ENCODE measurements around the gene KRT9. TPM values are rescaled to one million over a fixed set of nuclear protein-coding genes. Genes with fewer than 3 reads are reported as not detected.
A peak's percentile ranks its signal among the peaks of the same experiment; 100 is the strongest.
"Not testable (repeated sequence)": the region's sequence is repeated elsewhere in the genome, so short reads cannot be mapped to it uniquely, and the experiment has no call there.

KRT9 gene
- polyA plus RNA-seq, 3 donors: 0.07 TPM; not detected in 2

GRCh38 chr17:41553176-41553575, 18.7 kb downstream of the KRT9 start:
- DNase-seq (ENCODE audit: extremely low read depth in 1 of 11, low read depth in 9 of 11, low spot score in 4 of 11): no peak

DNA sequence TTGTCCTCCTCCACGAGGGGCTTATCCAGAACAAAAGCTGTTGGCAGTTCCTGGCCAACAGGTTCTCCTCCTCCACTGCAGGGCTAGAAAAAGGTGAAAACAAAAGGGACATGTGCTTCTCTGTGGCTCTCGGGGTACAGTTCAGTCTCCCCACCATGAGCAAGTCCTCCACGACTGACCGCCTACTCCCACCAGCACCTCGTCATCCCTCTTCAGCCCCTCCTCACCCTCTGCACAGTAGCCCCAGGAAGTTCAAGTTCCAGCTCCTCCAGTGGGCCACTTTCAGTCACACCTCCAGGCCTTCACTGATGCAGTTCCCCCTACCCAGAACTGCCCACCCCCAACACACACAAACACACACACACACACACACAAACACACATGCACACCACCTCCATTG, 19.4 kb downstream of the KRT9 start:
- no peak for DNase-seq (ENCODE audit: extremely low read depth in 1 of 11, low read depth in 9 of 11, low spot score in 4 of 11)

GRCh38 chr17:41551365-41551764, 20.5 kb downstream of the KRT9 start:
- no peak for DNase-seq (ENCODE audit: extremely low read depth in 1 of 11, low read depth in 9 of 11, low spot score in 4 of 11)

- no peak for DNase-seq (ENCODE audit: extremely low read depth in 1 of 11, low read depth in 9 of 11, low spot score in 4 of 11)
These were observed 22.2 kb downstream of the KRT9 start for GRCh38 chr17:41549596-41550039.

DNA sequence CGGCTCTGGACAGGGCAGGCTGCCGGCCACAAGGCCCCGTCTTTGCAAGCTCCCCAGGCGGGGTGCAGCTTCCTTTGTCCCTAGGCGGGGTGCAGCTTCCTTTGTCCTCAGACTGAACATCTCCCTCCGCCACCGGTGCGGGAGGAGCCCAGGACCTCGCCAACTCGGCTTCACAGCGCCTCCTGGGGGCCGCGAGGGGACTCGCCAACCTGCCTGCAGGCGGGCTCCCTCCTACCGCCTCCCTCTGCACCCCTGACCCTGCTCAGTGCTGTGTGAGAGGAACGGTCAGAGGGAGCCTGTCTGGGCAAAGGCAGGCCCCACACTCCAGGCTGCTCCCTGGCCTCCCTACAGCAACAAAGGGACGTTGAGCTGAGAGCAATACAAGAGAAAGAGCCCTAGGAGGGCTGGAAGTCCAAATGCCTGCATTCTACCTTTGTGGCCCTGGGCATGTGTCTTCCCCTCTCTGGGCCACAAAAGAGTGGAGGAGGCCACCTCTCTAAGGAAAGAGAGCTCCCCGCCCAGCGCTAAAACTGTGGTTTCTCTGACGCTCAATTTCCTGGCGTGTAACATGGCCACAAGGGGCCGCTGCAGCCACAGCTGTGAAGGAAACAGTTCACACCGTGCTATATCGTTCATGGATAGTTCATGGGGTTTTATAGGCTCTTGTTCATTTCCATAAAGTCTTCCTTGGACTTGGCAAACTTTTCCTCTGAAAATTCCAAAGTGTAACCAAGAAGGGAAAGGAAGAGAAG, 22.8 kb downstream of the KRT9 start:
- peak in 10 of 11 donors; percentile 66 to 89 (median 80) for DNase-seq (ENCODE audit: extremely low read depth in 1 of 11, low read depth in 9 of 11, low spot score in 4 of 11)

- DNase-seq (ENCODE audit: extremely low read depth in 1 of 11, low read depth in 9 of 11, low spot score in 4 of 11): no peak
These were observed 23.7 kb downstream of the KRT9 start for GRCh38 chr17:41547921-41548843.

DNA sequence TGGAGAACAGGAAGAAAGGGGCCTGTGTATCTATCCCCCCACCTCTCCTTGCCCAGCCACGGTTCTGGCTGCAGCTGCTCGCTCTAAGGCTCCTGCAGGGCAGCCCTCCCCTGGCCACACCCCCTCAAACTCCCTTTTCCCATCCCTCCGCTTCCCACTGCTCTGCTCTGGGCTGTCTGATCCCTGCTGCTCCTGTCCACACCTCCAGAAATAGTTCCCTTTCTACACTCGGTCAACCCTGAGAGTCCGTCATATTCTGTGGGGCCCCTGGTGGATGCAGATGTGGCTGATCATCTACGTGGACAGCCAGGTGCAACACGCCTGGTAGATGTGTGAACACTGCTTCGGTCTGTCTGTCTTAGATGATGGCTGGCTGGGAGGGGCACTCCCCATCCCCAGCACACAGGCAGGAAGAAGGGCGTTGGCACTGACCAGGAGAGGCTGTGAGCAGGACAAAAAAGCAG, 24.4 kb downstream of the KRT9 start:
- DNase-seq (ENCODE audit: extremely low read depth in 1 of 11, low read depth in 9 of 11, low spot score in 4 of 11): no peak

DNA sequence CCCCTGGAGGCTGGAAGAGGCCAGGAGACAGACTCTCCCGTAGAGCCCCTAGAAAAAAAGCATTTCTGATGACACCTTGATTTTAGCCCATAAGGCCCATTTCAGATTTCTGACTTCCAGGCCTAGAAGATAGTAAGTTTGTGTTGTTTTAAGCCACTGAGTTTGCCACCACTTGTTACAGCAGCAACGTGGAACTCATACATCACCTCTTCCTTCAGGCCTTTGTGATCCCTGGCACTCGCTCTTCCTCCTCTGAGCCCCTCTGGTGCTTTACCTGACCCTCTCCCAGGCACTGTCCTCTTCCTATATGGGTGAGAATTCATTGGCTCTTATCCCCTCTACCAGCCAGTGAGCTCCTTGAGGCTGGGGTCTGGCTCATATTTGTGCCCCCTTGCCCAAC, 25.0 kb downstream of the KRT9 start:
- no peak for DNase-seq (ENCODE audit: extremely low read depth in 1 of 11, low read depth in 9 of 11, low spot score in 4 of 11)

- DNase-seq (ENCODE audit: extremely low read depth in 1 of 11, low read depth in 9 of 11, low spot score in 4 of 11): no peak
These were observed 25.9 kb downstream of the KRT9 start for GRCh38 chr17:41545829-41546410.

DNA sequence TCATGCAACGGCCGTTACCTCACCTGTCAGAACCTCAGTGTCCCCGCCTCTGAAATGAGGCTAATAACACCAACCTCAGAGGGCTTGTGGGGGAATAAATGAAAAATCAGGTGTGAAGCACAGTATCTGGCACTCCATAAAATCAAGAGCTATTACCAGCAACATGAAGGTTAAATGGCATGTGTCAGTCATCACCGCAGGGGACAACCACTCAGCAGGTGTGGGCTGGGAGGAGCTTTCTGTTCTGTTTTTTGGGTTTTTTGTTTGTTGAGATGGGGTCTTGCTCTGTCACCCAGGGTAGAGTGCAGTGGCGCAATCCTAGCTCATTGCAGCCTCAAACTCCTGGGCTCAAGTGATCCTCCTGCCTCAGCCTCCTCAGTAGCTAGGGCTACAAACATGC, 26.9 kb downstream of the KRT9 start:
- no peak for DNase-seq (ENCODE audit: extremely low read depth in 1 of 11, low read depth in 9 of 11, low spot score in 4 of 11)

DNA sequence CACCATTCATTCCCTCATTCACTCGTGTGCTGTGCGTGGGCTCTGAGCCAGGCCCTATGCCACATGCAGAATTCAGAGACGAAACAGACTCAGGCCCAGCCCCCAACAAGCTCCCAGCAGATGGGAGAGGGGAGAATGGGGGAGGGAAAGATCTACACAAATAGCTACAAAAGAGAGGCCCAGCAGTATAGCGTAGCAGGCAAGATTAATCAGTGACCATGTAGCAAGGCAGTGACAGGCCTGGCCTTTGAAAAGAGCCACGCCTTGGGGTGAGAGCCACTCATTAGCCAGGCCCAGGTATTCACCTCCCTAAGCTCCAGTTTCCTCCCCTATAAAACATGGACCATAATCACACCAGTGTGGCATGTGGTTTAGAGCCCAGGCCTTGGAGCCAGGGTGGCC, 27.4 kb downstream of the KRT9 start:
- DNase-seq (ENCODE audit: extremely low read depth in 1 of 11, low read depth in 9 of 11, low spot score in 4 of 11): peak in 1 of 11 donors; percentile 73

- DNase-seq (ENCODE audit: extremely low read depth in 1 of 11, low read depth in 9 of 11, low spot score in 4 of 11): not testable (repeated sequence)
These were observed 29.1 kb downstream of the KRT9 start for GRCh38 chr17:41542786-41543185.

GRCh38 chr17:41542357-41542756, 29.5 kb downstream of the KRT9 start:
- no peak for DNase-seq (ENCODE audit: extremely low read depth in 1 of 11, low read depth in 9 of 11, low spot score in 4 of 11)

DNA sequence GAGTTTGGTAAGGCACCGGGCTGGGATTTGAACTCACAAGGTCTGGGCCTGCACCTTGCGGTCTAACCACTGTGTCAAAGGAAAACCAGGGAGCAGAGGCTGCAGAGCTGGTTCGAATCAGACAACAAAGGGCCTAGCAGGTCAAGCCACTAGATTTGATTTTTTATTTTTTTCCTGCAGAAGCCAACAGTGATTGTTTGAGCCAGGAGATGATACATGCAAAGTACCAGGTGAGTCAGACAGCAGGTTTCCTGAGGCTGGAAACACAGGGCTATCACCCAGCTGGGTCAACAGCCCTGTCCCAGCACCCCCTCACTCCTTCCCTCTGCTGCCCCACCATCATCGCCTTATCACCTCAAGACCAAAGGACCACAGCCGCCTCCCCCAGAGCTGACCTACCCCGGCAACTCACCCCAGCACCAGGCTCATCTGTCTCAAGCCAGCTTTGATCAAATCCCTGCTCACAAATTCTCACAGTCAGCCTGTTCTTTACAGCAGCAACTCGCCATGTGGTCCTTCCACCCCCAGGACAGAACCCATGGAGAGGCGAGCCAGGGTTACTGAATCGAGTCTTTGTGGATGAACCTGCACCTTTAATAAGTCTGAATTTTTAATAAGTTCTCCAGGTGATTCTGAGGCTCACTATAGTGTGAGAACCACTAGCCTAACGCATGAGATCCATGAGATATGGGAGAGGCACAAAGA, 30.8 kb downstream of the KRT9 start:
- DNase-seq (ENCODE audit: extremely low read depth in 1 of 11, low read depth in 9 of 11, low spot score in 4 of 11): no peak

DNA sequence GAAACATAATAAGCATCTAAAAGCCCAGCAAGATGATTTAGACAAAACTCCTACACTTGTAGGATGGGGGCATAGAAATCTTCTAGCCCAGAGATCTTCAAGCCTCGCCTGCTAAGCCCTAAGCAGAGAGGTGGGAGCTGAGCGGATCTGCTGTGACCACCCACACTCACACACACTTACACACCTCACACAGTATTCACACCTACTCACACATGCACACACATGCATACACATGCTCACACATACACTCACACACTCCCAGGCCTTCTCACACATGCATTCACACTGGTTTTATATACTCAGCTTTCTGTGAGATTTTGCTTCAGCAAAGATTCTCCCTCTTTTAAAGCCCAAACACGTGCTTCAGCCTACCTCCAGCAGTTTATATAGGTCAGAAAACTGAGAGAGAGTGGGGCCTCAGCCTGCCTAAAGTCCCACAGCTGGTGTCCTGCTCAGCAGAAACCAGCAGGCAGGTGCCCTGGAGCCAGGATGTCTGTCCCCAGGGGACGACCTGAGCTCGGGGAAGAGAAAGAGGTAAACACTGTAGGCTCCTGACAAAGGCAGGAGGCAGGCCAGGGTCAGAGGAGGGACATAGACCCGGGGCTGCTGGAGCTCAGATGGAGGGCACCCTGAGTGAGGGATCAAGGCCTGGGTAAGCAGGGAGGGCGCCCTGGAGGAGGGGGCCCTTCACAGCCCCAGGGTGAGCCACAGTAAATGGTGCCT, 31.7 kb downstream of the KRT9 start:
- no peak for DNase-seq (ENCODE audit: extremely low read depth in 1 of 11, low read depth in 9 of 11, low spot score in 4 of 11)

- DNase-seq (ENCODE audit: extremely low read depth in 1 of 11, low read depth in 9 of 11, low spot score in 4 of 11): no peak
These were observed 32.8 kb downstream of the KRT9 start for GRCh38 chr17:41539071-41539492.

- DNase-seq (ENCODE audit: extremely low read depth in 1 of 11, low read depth in 9 of 11, low spot score in 4 of 11): no peak
These were observed 33.3 kb downstream of the KRT9 start for GRCh38 chr17:41538565-41538991.

DNA sequence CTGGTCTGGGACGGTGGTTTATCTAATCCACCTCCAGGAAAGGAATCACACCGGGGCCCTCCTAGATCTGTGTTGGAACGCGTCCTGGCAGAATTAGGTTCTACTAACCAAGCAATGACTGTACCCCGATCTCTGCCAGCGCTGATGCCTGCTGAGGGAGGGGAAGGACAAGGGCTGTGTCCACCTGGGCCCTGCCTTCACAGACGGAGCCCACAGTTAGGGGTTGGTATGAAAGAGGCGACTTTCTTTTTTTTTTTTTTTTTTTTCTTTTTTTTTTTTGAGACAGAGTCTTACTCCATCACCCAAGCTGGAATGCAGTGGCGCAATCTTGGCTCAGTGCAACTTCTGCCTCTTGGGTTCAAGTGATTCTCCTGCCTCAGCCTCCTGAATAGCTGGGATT, 33.9 kb downstream of the KRT9 start:
- no peak for DNase-seq (ENCODE audit: extremely low read depth in 1 of 11, low read depth in 9 of 11, low spot score in 4 of 11)

DNA sequence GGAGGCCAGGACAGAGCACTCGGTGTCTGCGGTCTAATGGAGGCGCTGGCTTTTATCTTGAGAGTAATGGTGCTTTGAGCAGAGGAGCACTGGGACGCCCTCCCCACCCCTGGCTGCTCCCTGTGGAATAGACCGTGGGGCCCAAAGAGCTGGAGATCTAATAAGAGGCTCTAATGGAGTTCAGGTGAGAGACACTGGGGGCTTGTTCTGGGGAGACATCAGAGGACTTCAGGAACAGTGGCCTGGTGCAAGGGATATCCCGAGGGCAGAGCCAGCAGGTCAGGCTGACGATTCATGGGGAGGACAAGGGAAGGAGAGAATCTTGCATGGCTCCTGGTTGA, 34.3 kb downstream of the KRT9 start:
- DNase-seq (ENCODE audit: extremely low read depth in 1 of 11, low read depth in 9 of 11, low spot score in 4 of 11): no peak

All from renal cortex interstitium (tissue), 11 donors.